ENCODE measurements around the gene CUX1. TPM values are rescaled to one million over a fixed set of nuclear protein-coding genes. Genes with fewer than 3 reads are reported as not detected.

CUX1 gene
- total and polyA plus RNA-seq, 2 donors (not counting 1 experiment from before 2014, with no cell fraction given), result 22.7 to 38.1 TPM

- Histone ChIP-seq H3K9ac (ENCODE audit: insufficient read depth, low read length) (no peak overlapping the region), H3K36me3 (ENCODE audit: control insufficient read depth, insufficient read depth, low read length) (no peaks in the 10 kb centered on the region), H3K4me3 (replicated peaks in 1 of 4; ENCODE audit: control extremely low read depth in 1 of 4, insufficient read depth in 1 of 4, low read depth in 3 of 4, low read length in 4 of 4) (no peak overlapping the region), H3K27me3 (ENCODE audit: control insufficient read depth, insufficient read depth, low read length) (peaks cover 4% of the 10 kb centered on the region), H4K20me1 (ENCODE audit: control insufficient read depth, extremely low read depth, insufficient read depth, low read length) (no peaks in the 10 kb centered on the region), H2AFZ (ENCODE audit: low read length) (no peak overlapping the region), H3K79me2 (ENCODE audit: control insufficient read depth, insufficient read depth, low read length) (no peaks in the 10 kb centered on the region), H3K27ac (ENCODE audit: insufficient read depth, low read length) (no peak overlapping the region), H3K9me3 (ENCODE audit: control insufficient read depth, insufficient read depth, low read depth, low read length) (no peaks in the 10 kb centered on the region), H3K4me2 (ENCODE audit: extremely low read depth, insufficient read depth, low read length) (no peak overlapping the region), H3K4me1 (ENCODE audit: control insufficient read depth, extremely low read depth, insufficient read depth, low read length) (no peaks in the 10 kb centered on the region)
- TF ChIP-seq CTCF (conservative IDR thresholded peaks at IDR 0.05 in 1 of 2, IDR thresholded peaks at IDR 0.05 in 1 of 2; ENCODE audit: low read depth in 1 of 2, low read length in 2 of 2), result no peak
- DNase-seq (ENCODE audit: low read depth in 2 of 2), result peak in 1 of 2 donors; percentile 6
Observed at GRCh38 chr7:101772508-101773211, 44.8 kb upstream of the CUX1 start.

GRCh38 chr7:101775181-101775580 is 42.2 kb upstream of the CUX1 start:
- Histone ChIP-seq H3K4me1 (ENCODE audit: control insufficient read depth, extremely low read depth, insufficient read depth, low read length) (no peaks in the 10 kb centered on the region), H3K4me3 (replicated peaks in 1 of 4; ENCODE audit: control extremely low read depth in 1 of 4, insufficient read depth in 1 of 4, low read depth in 3 of 4, low read length in 4 of 4) (no peak overlapping the region), H3K79me2 (ENCODE audit: control insufficient read depth, insufficient read depth, low read length) (no peaks in the 10 kb centered on the region), H3K27ac (ENCODE audit: insufficient read depth, low read length) (no peak overlapping the region), H3K9ac (ENCODE audit: insufficient read depth, low read length) (no peak overlapping the region), H3K36me3 (ENCODE audit: control insufficient read depth, insufficient read depth, low read length) (no peaks in the 10 kb centered on the region), H3K9me3 (ENCODE audit: control insufficient read depth, insufficient read depth, low read depth, low read length) (no peaks in the 10 kb centered on the region), H3K4me2 (ENCODE audit: extremely low read depth, insufficient read depth, low read length) (no peak overlapping the region), H4K20me1 (ENCODE audit: control insufficient read depth, extremely low read depth, insufficient read depth, low read length) (no peaks in the 10 kb centered on the region), H2AFZ (ENCODE audit: low read length) (no peak overlapping the region), H3K27me3 (ENCODE audit: control insufficient read depth, insufficient read depth, low read length) (peaks cover 4% of the 10 kb centered on the region)
- no peak for TF ChIP-seq CTCF (conservative IDR thresholded peaks at IDR 0.05 in 1 of 2, IDR thresholded peaks at IDR 0.05 in 1 of 2; ENCODE audit: low read depth in 1 of 2, low read length in 2 of 2)
- TF ChIP-seq EZH2 (IDR thresholded peaks at IDR 0.05; ENCODE audit: low read length, missing control alignments), result no peak
- no peak for DNase-seq (ENCODE audit: low read depth in 2 of 2)

- Histone ChIP-seq H3K36me3 (ENCODE audit: control insufficient read depth, insufficient read depth, low read length) (no peaks in the 10 kb centered on the region), H3K4me3 (replicated peaks in 1 of 4; ENCODE audit: control extremely low read depth in 1 of 4, insufficient read depth in 1 of 4, low read depth in 3 of 4, low read length in 4 of 4) (no peak overlapping the region), H3K4me1 (ENCODE audit: control insufficient read depth, extremely low read depth, insufficient read depth, low read length) (no peaks in the 10 kb centered on the region), H3K9me3 (ENCODE audit: control insufficient read depth, insufficient read depth, low read depth, low read length) (no peaks in the 10 kb centered on the region), H3K27me3 (ENCODE audit: control insufficient read depth, insufficient read depth, low read length) (peaks cover 4% of the 10 kb centered on the region), H3K4me2 (ENCODE audit: extremely low read depth, insufficient read depth, low read length) (no peak overlapping the region), H3K27ac (ENCODE audit: insufficient read depth, low read length) (no peak overlapping the region), H2AFZ (ENCODE audit: low read length) (no peak overlapping the region), H3K9ac (ENCODE audit: insufficient read depth, low read length) (no peak overlapping the region), H3K79me2 (ENCODE audit: control insufficient read depth, insufficient read depth, low read length) (no peaks in the 10 kb centered on the region), H4K20me1 (ENCODE audit: control insufficient read depth, extremely low read depth, insufficient read depth, low read length) (no peaks in the 10 kb centered on the region)
- no peak for DNase-seq (ENCODE audit: low read depth in 2 of 2)
- TF ChIP-seq CTCF (conservative IDR thresholded peaks at IDR 0.05 in 1 of 2, IDR thresholded peaks at IDR 0.05 in 1 of 2; ENCODE audit: low read depth in 1 of 2, low read length in 2 of 2), result no peak
- TF ChIP-seq EZH2 (IDR thresholded peaks at IDR 0.05; ENCODE audit: low read length, missing control alignments), result no peak
Observed at GRCh38 chr7:101778026-101778580, 39.3 kb upstream of the CUX1 start.

All from fibroblast of lung (primary cell).